Testis (tissue), 2 donors: ENCODE results near the gene TCEA2.

Source experiments
- POLR2A ChIP-seq: fragments of 450-650 bp; IDR thresholded peaks from one replicate; pipeline ENCODE4 v1.6.1; 2017; ENCODE audit warnings: antibody characterized with exemption, mild to moderate bottlenecking, moderate library complexity
- TF ChIP-seq, protein P1 (sequence below), 3 experiments: fragments of 450-650 bp in 2 of 3; fragments of 200-600 bp in 1 of 3; sonication (generic) in 1 of 3; IDR thresholded peaks; one replicate each; pipeline ENCODE4 v1.5.1; 2016 to 2019; ENCODE audit warnings: antibody characterized with exemption in 3 of 3, mild to moderate bottlenecking in 2 of 3, moderate library complexity in 1 of 3

DNA sequence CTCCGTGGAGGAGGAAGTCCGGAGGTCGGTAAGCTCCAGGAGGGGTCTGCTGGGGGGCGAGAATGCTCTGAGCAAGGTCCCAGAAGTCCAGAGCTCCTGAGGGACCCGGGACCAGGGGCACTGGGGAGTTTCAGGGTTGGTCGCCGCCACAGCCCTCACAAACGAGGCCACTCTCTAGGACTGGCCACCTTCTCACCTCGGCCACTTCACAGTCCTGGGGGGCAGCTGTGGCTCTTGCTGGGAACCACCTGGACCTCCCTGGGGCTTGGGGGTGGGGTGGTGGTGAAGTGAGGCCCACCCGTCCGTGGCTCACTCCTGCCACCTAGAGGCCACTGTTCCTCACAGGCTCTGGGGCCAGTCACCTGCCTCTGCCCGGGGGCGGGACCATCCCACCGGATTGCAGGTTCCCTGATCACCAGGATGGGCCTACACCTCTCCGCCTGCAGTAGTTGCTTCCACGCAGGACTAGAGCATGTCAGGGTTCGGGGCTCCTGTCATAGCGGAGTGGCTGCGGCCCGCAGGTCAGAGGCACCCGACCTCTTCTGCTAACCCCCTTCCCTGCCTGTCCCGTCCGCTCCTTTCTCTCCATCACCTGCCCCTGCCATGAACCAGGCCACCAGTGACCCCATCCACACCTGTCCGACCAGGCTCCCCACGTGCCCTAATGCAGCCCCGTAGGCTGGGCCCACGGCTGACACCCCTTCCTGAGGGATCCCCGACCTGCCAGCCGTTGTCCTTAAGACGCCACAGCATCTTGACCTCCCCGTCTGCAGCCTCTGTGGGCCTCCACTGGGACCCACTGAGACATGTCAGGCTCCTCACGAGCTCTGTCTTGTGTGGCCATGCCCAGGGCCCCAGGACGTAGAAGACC is 5.1 kb upstream of the TCEA2 start:
- TF ChIP-seq, protein P1, sequence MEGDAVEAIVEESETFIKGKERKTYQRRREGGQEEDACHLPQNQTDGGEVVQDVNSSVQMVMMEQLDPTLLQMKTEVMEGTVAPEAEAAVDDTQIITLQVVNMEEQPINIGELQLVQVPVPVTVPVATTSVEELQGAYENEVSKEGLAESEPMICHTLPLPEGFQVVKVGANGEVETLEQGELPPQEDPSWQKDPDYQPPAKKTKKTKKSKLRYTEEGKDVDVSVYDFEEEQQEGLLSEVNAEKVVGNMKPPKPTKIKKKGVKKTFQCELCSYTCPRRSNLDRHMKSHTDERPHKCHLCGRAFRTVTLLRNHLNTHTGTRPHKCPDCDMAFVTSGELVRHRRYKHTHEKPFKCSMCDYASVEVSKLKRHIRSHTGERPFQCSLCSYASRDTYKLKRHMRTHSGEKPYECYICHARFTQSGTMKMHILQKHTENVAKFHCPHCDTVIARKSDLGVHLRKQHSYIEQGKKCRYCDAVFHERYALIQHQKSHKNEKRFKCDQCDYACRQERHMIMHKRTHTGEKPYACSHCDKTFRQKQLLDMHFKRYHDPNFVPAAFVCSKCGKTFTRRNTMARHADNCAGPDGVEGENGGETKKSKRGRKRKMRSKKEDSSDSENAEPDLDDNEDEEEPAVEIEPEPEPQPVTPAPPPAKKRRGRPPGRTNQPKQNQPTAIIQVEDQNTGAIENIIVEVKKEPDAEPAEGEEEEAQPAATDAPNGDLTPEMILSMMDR (IDR thresholded peaks at IDR 0.05), result peak; percentile 50 to 75 (median 67)
- no peak for TF ChIP-seq POLR2A
